Liver (tissue), 9 donors: ENCODE measurements around the gene LRRN4CL. TPM values are rescaled to one million over a fixed set of nuclear protein-coding genes. Genes with fewer than 3 reads are reported as not detected.

Experiments used
- DNase-seq: peaks from one replicate; pipeline ENCODE4 v3.0.0-alpha.2; 2017; ENCODE audit warnings: low spot score
- H3K27ac ChIP-seq, 2 donors: one replicate each; pipeline ENCODE4 v1.7.0; 2013; ENCODE audit warnings: inconsistent platforms in 2 of 2, low read length in 2 of 2, control low read depth in 1 of 2, low read depth in 1 of 2, mild to moderate bottlenecking in 1 of 2
- H3K27me3 ChIP-seq, 4 donors: one replicate each; pipeline versions ENCODE4 v1.6.1 to v1.7.0; 2013; ENCODE audit warnings: low read length in 3 of 4, inconsistent platforms in 1 of 4, mild to moderate bottlenecking in 1 of 4, moderate library complexity in 1 of 4; ENCODE audit not compliant: control insufficient read depth in 4 of 4, insufficient read depth in 4 of 4
- H3K36me3 ChIP-seq, 4 donors: one replicate each; pipeline versions ENCODE4 v1.6.1 to v1.7.0; 2013; ENCODE audit warnings: low read length in 3 of 4, mild to moderate bottlenecking in 3 of 4, low read depth in 1 of 4, moderate library complexity in 1 of 4; ENCODE audit not compliant: control insufficient read depth in 4 of 4, insufficient read depth in 3 of 4
- H3K4me1 ChIP-seq, 4 donors: one replicate each; pipeline versions ENCODE4 v1.6.1 to v1.7.0; 2013; ENCODE audit warnings: low read length in 3 of 4, mild to moderate bottlenecking in 3 of 4, moderate library complexity in 1 of 4; ENCODE audit not compliant: control insufficient read depth in 4 of 4, insufficient read depth in 4 of 4
- H3K4me3 ChIP-seq, 3 donors: one replicate each; pipeline versions ENCODE4 v1.6.1 to v1.7.0; 2013; ENCODE audit warnings: low read length in 3 of 3, control low read depth in 1 of 3, low read depth in 1 of 3, mild to moderate bottlenecking in 1 of 3
- H3K9ac ChIP-seq, 2 donors: one replicate each; pipeline ENCODE4 v1.7.0; 2013; ENCODE audit warnings: low read length in 2 of 2, mild to moderate bottlenecking in 2 of 2, moderate library complexity in 2 of 2, control low read depth in 1 of 2, low read depth in 1 of 2
- H3K9me3 ChIP-seq, 4 donors: one replicate each; pipeline versions ENCODE4 v1.6.1 to v1.7.0; 2013; ENCODE audit warnings: low read length in 3 of 4; ENCODE audit not compliant: control insufficient read depth in 4 of 4
- CTCF ChIP-seq: fragments of 150-350 bp; IDR thresholded peaks from 2 replicates; pipeline ENCODE4 v1.5.1; 2017; ENCODE audit warnings: improper control_type of control experiment, low read depth, low read length; ENCODE audit not compliant: missing input control
- EGR1 ChIP-seq, 2 donors: IDR thresholded peaks; 2 replicates each; pipeline ENCODE4 v1.6.1; 2016 to 2018; ENCODE audit warnings: antibody characterized with exemption in 2 of 2, low read depth in 2 of 2
- FOXA1 ChIP-seq: IDR thresholded peaks from 2 replicates; pipeline ENCODE4 v1.6.1; 2016; ENCODE audit warnings: antibody characterized with exemption
- GABPA ChIP-seq, 2 donors: IDR thresholded peaks in 1 of 2; conservative IDR thresholded peaks in 1 of 2; 2 replicates each; pipeline ENCODE4 v1.6.1; 2016; ENCODE audit warnings: antibody characterized with exemption in 2 of 2, mild to moderate bottlenecking in 1 of 2, moderate library complexity in 1 of 2
- HNF4A ChIP-seq, 2 donors: conservative IDR thresholded peaks; 2 replicates each; pipeline ENCODE4 v1.6.1; 2016; ENCODE audit warnings: antibody characterized with exemption in 2 of 2, mild to moderate bottlenecking in 2 of 2
- RXRA ChIP-seq, 2 donors: IDR thresholded peaks; 2 replicates each; pipeline ENCODE4 v1.6.1; 2017 to 2018; ENCODE audit warnings: antibody characterized with exemption in 2 of 2, mild to moderate bottlenecking in 1 of 2
- SP1 ChIP-seq: IDR thresholded peaks from 2 replicates; pipeline ENCODE4 v1.6.1; 2018; ENCODE audit warnings: antibody characterized with exemption, mild to moderate bottlenecking
- YY1 ChIP-seq: IDR thresholded peaks from 2 replicates; pipeline ENCODE4 v1.6.1; 2016; ENCODE audit warnings: antibody characterized with exemption, mild to moderate bottlenecking
- WGBS: extraction: QIAGEN DNeasy Blood & Tissue Kit; methylation state at CpG from one replicate; pipeline ENCODE4 v1.1.7; 2013; 5-methylcytosine and 5-hydroxymethylcytosine counted together
- polyA plus RNA-seq, 2 donors: library from polyadenylated mRNA; stranded (reverse) in 1 of 2; unstranded in 1 of 2; fragments of 200-250 nt in 1 of 2; fragments of >200 nt in 1 of 2; fragmentation: Nextera tagmentation in 1 of 2; extraction: Ambion mirVana in 1 of 2; gene quantifications; one replicate each; pipeline versions ENCODE4 v1.2.1 to v1.2.3, GENCODE V29; 2013 to 2015
- total RNA-seq, 2 donors: library from RNA; depleted of rRNA; stranded (reverse); fragments of >200 nt; gene quantifications; one replicate each; pipeline ENCODE4 v1.2.3, GENCODE V29; 2014
- TF ChIP-seq, protein P1 (sequence below): IDR thresholded peaks from 2 replicates; pipeline ENCODE4 v1.6.1; 2016; ENCODE audit warnings: antibody characterized with exemption
- TF ChIP-seq, protein P2 (sequence below): IDR thresholded peaks from 2 replicates; pipeline ENCODE4 v1.6.1; 2016; ENCODE audit warnings: antibody characterized with exemption, mild to moderate bottlenecking
- donor health status: healthy.
- donor health status: healthy.
- donor health status: healthy.
- donor health status: healthy.
- donor health status: healthy.

LRRN4CL gene
- total and polyA plus RNA-seq, 4 donors = 0.06 to 0.08 TPM; not detected in 2

DNA sequence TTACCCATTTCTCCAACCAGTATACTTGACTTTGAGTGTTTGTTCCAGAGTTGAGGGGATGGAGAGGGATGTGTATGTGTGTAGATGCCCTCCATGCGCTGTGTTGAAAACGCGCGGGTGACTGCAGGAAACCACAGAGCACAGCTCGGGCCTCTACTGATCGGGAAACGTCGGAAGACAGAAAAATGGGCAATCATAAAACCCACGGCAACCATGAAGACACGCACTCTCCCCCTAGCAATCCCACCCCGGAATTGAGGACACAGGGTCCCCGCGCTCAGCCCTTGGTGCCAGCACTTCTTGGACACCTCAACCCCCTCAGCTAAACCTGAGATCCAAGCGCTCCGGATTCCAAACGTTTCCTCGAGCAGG lies 18.1 kb downstream of the LRRN4CL start:
- H3K4me1 ChIP-seq = peaks cover 18 to 50% (median 39%) of the 10 kb centered on the region in 4 donors
- H3K9me3 ChIP-seq = no peaks in the 10 kb centered on the region
- peaks cover 0 to 8% (median under 1%) of the 10 kb centered on the region in 4 donors for H3K36me3 ChIP-seq
- WGBS = under 1% methylated on average over 17 of the region's 17 CpGs
- H3K27me3 ChIP-seq = no peaks in the 10 kb centered on the region
- no peak for TF ChIP-seq FOXA1
- TF ChIP-seq, protein P1, sequence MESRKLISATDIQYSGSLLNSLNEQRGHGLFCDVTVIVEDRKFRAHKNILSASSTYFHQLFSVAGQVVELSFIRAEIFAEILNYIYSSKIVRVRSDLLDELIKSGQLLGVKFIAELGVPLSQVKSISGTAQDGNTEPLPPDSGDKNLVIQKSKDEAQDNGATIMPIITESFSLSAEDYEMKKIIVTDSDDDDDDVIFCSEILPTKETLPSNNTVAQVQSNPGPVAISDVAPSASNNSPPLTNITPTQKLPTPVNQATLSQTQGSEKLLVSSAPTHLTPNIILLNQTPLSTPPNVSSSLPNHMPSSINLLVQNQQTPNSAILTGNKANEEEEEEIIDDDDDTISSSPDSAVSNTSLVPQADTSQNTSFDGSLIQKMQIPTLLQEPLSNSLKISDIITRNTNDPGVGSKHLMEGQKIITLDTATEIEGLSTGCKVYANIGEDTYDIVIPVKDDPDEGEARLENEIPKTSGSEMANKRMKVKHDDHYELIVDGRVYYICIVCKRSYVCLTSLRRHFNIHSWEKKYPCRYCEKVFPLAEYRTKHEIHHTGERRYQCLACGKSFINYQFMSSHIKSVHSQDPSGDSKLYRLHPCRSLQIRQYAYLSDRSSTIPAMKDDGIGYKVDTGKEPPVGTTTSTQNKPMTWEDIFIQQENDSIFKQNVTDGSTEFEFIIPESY = peak; percentile 32
- H3K27ac ChIP-seq = peak overlapping the region; percentile 83 to 86
- H3K4me3 ChIP-seq = peak overlapping the region; percentile 82 to 92 (median 86)
- DNase-seq = no peak
- H3K9ac ChIP-seq = peak overlapping the region; percentile 80 to 84

- WGBS = 69% methylated on average over 4 of the region's 4 CpGs
- DNase-seq = no peak
- Histone ChIP-seq H3K4me1 (peaks cover 22 to 56% (median 44%) of the 10 kb centered on the region in 4 donors), H3K36me3 (peaks cover 0 to 8% (median 0%) of the 10 kb centered on the region in 4 donors), H3K27ac (peak overlapping the region in 1 of 2 donors; percentile 29), H3K4me3 (no peak overlapping the region), H3K27me3 (no peaks in the 10 kb centered on the region), H3K9ac (peak overlapping the region in 1 of 2 donors; percentile 1), H3K9me3 (no peaks in the 10 kb centered on the region)
- TF ChIP-seq GABPA (IDR thresholded peaks at IDR 0.05 in 1 of 2, conservative IDR thresholded peaks at IDR 0.05 in 1 of 2) (peak in 1 of 2 donors; percentile 61), HNF4A (conservative IDR thresholded peaks at IDR 0.05) (peak; percentile 36 to 40), EGR1 (IDR thresholded peaks at IDR 0.05; ENCODE audit: low read depth in 2 of 2) (no peak), YY1 (peak; percentile 34), SP1 (peak; percentile 27), CTCF (no peak), RXRA (IDR thresholded peaks at IDR 0.05) (peak in 1 of 2 donors; percentile 49)
- TF ChIP-seq, protein P1 = no peak
- TF ChIP-seq, protein P2, sequence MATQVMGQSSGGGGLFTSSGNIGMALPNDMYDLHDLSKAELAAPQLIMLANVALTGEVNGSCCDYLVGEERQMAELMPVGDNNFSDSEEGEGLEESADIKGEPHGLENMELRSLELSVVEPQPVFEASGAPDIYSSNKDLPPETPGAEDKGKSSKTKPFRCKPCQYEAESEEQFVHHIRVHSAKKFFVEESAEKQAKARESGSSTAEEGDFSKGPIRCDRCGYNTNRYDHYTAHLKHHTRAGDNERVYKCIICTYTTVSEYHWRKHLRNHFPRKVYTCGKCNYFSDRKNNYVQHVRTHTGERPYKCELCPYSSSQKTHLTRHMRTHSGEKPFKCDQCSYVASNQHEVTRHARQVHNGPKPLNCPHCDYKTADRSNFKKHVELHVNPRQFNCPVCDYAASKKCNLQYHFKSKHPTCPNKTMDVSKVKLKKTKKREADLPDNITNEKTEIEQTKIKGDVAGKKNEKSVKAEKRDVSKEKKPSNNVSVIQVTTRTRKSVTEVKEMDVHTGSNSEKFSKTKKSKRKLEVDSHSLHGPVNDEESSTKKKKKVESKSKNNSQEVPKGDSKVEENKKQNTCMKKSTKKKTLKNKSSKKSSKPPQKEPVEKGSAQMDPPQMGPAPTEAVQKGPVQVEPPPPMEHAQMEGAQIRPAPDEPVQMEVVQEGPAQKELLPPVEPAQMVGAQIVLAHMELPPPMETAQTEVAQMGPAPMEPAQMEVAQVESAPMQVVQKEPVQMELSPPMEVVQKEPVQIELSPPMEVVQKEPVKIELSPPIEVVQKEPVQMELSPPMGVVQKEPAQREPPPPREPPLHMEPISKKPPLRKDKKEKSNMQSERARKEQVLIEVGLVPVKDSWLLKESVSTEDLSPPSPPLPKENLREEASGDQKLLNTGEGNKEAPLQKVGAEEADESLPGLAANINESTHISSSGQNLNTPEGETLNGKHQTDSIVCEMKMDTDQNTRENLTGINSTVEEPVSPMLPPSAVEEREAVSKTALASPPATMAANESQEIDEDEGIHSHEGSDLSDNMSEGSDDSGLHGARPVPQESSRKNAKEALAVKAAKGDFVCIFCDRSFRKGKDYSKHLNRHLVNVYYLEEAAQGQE = no peak
Measured at GRCh38 chr11:62669420-62670161, 19.7 kb downstream of the LRRN4CL start.
